T47D (cell line): ENCODE results near the gene KERA.

ENCODE experiments used
- DNase-seq, 2 experiments: peaks; one replicate each; pipeline versions ENCODE4 v3.0.0 to v3.0.0-alpha.2; 2011 to 2012; ENCODE audit warnings: low read depth in 1 of 2, low spot score in 1 of 2
- JUND ChIP-seq: IDR thresholded peaks from 2 replicates; pipeline ENCODE4 v1.6.1; 2012; ENCODE audit warnings: low read depth
- in situ Hi-C: cut with HindIII; loops from 2 replicates; pipeline ENCODE4 v1.10.0; 2016; ENCODE audit warnings: low sequenced_read_pairs, low pct_unique_long_range_greater_than_20kb

KERA gene, protein sequence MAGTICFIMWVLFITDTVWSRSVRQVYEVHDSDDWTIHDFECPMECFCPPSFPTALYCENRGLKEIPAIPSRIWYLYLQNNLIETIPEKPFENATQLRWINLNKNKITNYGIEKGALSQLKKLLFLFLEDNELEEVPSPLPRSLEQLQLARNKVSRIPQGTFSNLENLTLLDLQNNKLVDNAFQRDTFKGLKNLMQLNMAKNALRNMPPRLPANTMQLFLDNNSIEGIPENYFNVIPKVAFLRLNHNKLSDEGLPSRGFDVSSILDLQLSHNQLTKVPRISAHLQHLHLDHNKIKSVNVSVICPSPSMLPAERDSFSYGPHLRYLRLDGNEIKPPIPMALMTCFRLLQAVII

DNA sequence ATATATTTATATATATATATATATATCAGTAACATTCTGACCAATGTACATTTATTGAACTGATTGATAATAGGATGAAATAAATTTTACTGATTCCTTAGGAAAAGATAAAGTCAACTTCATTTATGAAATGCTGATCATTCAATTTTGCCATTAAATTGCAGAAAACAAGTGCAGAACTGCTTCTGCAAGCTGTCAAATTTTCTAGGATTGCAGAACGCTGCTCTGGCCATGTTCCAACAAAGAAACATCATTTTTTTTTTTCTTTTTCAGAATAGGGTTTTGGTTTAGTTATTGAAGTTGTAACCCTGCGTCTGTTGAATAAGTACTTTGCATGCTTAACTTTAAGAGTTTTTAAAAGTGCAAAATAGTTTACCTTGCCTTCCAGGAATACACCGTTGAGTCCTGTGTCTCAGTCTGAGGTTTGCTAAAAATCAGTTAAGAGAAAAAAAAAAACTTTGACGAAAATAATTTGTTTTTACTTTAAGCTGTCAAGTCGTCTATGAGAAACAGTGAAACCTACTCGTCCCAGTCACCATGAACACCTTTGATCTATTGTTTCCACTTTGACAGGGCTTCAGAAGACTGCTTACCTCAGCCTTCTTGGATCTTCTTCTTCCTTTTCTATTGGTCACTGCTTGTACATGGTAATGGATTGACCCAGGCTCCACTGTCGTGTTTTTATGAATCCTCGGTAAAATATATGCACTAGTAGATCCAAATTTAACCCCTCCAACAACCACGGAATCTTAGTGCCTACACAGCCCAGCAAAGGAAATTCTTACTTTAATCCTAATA, at the start of gene KERA:
Gene KERA (minus strand): TSS at position 657 of the 798 bp plus-strand sequence. CDS start 1,743 bp downstream, outside the sequence.
- no peak for TF ChIP-seq JUND

DNA sequence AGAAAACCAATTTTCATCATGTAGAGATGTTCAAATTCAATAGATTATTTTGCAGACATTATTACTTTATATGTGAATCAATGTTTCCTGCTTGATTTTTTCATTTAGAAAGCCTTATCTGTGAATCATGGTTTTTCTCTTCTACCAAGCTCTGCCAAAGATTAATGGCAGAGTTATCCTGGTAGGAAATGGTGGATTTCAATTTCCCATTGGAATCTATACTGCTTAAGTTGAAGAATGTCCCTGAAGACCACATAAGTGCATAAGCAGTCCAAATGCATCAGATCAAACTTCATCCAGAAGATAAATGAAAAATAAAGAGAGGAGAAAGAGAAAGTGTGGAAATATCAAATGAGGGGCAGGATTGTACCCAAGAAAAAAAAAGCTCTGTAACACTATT, 48.5 kb upstream of the KERA start:
- in situ Hi-C loops: no loop called here
- TF ChIP-seq JUND: no peak
- DNase-seq: no peak

More for the DNA sequence above, at the start of gene KERA:
- DNase-seq: no peak
- in situ Hi-C loops: no loop called here

DNA sequence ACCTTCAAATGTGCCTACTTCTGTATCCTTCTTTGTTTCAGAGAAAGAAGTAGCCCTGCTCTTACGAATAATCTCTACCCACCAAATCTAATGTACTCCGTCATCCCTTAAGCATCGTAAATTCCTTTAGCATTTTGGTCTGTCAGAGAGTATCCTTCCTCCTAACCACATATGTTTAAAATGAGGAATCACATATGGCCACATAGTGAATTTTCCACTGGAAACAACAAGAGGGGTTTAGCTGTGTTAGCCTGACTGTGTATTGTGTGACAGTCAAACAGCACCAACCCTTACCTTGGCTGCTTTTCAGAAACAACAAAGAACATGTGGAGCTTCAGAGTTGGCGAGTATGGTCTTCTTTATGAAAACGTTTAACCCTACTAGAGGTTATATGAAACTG, 48.0 kb upstream of the KERA start:
- no peak for DNase-seq
- TF ChIP-seq JUND: no peak
- in situ Hi-C loops: no loop called here

DNA sequence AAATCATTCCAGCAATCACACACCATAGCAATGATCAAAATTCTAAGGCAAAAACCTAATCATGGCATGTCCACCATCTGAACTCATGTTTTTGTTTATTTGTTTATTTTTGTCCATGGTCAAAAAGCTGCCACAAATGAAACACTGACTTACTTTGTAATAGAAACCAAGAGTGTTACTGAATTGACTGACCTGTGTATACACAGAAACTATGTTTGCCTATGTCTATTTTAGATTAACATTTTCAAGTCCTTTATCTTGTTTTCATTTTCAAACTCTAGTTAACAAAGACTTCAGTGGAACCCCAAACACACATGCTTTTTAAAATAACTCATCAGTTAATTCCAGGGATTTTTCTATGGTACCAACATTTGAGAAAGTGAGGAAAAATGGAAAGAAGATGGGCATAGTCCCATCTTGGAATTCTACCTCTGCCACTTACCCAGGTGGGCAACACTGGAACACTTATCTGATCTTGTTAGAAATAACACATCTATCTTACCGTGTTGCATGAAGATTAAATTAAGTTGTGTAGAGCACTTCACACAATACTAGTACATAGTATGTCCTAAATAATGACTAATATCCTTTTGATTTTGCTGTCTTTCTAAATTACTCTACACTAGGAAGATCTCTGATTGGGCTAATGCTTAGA, 47.1 kb upstream of the KERA start:
- TF ChIP-seq JUND: no peak
- DNase-seq: no peak
- in situ Hi-C loops: no loop called here

DNA sequence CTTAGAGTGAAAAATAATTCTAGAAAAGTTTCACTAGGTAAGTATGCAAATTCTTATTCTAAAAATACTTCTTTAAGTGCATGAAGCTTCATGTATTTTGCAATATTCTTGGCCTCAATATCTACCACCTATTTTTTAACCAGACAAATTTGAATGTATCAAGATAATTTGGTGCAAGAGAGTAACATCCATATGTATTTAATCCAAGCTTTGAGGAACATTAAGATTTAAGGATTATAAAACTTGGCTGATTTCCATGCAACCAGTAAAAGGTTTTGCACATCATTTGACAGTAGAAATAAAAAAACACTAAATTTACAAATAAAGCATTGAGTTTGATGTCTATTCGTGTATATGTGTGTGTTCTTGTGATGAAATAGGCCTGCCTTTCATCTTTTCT, 45.8 kb upstream of the KERA start:
- in situ Hi-C loops: no loop called here
- no peak for TF ChIP-seq JUND
- no peak for DNase-seq

DNA sequence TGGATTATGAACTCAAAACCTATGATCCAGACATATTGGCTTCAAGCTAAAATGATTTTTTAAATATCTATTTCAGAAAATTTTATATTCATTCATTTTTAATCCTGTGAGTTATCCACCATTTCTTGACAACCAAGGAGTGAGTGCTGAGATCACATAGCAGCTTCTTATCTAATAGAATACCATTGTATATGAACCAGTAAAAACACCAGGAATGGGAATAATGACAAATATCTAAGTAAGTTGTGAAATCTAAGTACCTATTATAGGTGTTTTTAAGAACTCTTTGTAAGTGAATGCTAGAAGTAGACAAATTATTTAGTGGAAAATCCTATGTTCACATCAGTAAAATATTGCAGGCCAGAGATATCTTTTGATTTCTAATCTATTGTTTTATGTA, 45.3 kb upstream of the KERA start:
- in situ Hi-C loops: no loop called here
- no peak for TF ChIP-seq JUND
- DNase-seq: no peak

DNA sequence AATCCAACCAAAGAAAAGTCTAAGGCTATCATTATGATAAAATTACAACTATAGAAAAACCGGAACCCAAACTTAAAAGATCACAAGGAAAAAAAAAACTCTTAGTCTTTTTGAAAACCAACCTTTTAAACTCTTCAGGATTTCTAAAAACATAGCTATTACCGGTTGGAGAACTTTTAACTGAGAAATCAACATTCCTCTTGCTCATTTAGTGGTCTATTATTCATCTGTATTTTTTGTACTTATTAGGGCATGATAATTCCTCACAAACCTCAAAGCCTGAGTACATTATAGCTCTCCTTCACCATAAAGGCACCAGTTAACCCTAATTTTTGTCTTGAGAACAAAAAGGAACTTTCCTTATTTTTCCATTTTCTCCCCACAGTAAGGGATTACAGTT, 43.1 kb upstream of the KERA start:
- no peak for TF ChIP-seq JUND
- no peak for DNase-seq
- in situ Hi-C loops: no loop called here

DNA sequence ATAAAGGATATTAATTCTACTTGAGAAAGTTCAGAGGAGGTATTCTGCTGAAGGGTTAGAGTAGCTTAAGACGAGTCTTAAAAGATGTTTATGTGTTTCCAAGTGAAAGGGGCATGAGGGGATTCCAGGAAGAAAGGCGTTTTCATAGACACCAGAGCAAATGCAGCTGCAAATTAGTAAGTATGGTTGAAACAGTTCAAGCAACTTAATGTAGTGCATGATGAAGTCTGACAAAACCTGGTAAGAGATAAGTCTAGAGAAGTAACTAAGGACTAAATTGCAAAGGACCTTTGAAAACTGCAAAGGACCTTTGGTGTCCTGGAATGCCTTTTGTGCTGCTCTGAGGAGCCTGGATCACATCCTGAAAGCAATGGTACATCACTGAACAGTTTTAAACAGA, 42.0 kb upstream of the KERA start:
- in situ Hi-C loops: no loop called here
- no peak for TF ChIP-seq JUND
- DNase-seq: no peak

DNA sequence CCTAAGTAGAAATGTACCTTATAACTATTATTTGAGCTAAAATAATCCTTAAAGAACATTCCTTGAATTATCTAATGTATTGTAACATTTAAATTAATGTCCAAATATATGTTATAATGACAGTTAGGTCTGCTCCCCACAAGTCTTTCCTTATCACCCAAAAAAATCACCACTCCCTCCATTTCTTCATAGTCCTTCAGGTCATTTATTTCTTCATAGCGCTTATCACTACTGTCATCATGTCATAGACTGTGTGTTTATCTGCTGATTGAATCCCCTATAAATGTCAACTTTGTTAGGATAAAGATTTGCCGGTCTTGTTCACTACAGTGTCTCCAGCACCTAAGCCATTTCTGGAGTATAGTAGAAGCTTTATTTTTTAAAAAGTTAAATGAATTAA, 41.5 kb upstream of the KERA start:
- DNase-seq: no peak
- TF ChIP-seq JUND: no peak
- in situ Hi-C loops: no loop called here

DNA sequence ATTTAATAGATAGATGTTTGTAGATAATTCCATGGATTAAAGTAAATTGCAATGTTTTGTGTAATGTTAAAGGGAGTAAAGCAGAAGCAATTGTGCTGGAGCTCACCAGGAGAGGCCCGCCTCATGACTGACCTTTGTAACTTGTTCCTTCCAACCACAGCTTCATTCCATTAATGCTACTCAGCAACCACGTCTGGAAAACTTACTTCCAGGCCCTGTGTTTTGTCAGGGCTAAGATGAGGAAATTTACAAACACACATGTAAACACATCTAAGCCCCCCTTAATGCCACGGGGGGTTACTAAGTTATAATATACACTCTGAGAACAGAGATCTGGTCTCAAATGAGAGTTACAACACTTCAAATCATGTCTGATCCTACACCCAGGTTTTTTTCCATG, 41.1 kb upstream of the KERA start:
- in situ Hi-C loops: no loop called here
- no peak for DNase-seq
- TF ChIP-seq JUND: no peak

DNA sequence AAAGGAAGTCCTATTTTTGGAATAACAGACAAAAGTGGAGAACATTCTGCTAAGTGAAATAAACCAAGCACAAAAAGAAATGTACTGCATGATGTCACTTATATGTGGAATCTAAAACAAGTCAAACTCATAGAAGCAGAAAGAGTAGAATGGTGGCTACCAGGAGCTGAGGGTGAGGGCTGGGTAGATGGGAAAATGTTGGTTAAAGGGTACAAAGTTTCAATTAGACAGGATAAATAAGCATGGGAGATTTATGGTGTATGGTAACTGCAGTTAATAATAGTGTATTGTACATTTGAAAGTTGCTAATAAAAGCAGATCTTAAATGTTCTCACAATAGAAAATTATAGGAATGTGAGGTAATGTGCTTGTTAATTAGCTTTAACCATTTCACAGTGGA, 40.6 kb upstream of the KERA start:
- TF ChIP-seq JUND: no peak
- in situ Hi-C loops: no loop called here
- no peak for DNase-seq

DNA sequence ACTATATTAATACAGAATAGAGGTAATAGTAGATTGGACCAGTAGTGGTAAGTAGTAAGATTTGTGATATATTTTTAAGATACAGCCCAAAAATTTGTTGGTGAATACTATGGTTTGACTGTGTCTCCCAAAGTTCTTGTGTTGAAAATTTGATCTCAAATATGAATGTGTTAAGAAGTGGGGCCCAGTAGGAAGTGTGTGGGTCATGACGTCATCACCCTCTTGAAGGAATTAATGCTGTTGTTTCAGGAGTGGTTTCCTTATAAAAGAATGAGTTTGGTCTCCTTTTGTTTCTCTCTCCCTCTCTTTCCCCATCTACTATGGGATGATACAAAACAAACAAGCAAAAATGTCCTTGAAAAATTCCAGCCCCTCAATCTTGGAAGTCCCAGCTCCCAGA, 37.1 kb upstream of the KERA start:
- in situ Hi-C loops: no loop called here
- DNase-seq: no peak
- no peak for TF ChIP-seq JUND
